Right forelimb (tissue), 1 donor: Measurements from ENCODE around the gene UFL1.

Source experiments
- DNase-seq: peaks from one replicate; pipeline ENCODE4 v3.0.0-alpha.2; 2018

Gene UFL1

GRCh38 chr6:96575359-96575758 is 53.8 kb downstream of the UFL1 start:
- DNase-seq: no peak

GRCh38 chr6:96576221-96576620 is 54.6 kb downstream of the UFL1 start:
- no peak for DNase-seq

GRCh38 chr6:96582021-96582420 is 60.4 kb downstream of the UFL1 start:
- no peak for DNase-seq

GRCh38 chr6:96582436-96582835 is 60.8 kb downstream of the UFL1 start:
- DNase-seq: no peak

GRCh38 chr6:96604420-96604819 is 82.8 kb downstream of the UFL1 start:
- no peak for DNase-seq
